ENCODE data around the gene NTM. TPM values are rescaled to one million over a fixed set of nuclear protein-coding genes. Genes with fewer than 3 reads are reported as not detected.
"Not testable (repeated sequence)": the region's sequence is repeated elsewhere in the genome, so short reads cannot be mapped to it uniquely, and the experiment has no call there.

Gene NTM
- total RNA-seq, 2 donors from 2014 or later = 19.1 to 44.7 TPM

- no peak overlapping the region for H3K27ac ChIP-seq
- TF ChIP-seq, protein P1, sequence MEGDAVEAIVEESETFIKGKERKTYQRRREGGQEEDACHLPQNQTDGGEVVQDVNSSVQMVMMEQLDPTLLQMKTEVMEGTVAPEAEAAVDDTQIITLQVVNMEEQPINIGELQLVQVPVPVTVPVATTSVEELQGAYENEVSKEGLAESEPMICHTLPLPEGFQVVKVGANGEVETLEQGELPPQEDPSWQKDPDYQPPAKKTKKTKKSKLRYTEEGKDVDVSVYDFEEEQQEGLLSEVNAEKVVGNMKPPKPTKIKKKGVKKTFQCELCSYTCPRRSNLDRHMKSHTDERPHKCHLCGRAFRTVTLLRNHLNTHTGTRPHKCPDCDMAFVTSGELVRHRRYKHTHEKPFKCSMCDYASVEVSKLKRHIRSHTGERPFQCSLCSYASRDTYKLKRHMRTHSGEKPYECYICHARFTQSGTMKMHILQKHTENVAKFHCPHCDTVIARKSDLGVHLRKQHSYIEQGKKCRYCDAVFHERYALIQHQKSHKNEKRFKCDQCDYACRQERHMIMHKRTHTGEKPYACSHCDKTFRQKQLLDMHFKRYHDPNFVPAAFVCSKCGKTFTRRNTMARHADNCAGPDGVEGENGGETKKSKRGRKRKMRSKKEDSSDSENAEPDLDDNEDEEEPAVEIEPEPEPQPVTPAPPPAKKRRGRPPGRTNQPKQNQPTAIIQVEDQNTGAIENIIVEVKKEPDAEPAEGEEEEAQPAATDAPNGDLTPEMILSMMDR (IDR thresholded peaks at IDR 0.05) = no peak
Observed at GRCh38 chr11:131486100-131486499, 115.7 kb downstream of the NTM start.

DNA sequence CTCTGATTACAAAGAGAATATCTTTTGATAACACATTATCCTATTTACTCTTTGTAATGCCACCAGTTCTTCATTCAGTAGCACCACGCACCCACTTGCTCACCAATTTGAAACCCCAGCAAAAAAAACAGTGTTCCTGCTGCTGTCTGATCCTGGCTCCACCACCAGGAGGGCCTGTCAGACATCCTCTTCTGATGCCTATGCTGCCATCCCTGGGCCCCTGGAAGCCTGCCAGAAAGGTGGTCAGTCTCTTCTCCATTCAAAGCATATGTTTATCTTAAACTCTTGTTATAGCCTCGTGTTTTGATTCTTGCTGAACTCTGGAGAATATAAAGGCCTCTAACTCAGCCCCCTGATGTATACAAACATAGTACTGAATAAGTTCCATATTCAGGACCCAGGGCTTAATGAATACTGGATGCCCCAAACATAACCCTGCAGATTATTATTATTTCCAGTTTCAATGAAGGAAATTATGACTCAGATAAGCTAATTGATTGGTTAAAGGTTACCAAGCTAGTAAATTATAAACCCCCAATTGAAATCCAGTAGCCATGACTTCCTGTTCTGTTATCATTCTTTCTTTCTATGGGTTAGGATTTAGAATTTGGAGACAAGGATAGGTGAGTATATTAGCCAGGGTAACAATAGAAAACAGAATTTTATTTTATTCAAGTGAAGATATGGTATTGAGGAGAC is 116.7 kb downstream of the NTM start:
- no peaks in the 10 kb centered on the region for H3K4me1 ChIP-seq
- no peak overlapping the region for H3K4me3 ChIP-seq
- TF ChIP-seq, protein P1 (IDR thresholded peaks at IDR 0.05) = no peak
- H3K9me3 ChIP-seq = no peaks in the 10 kb centered on the region
- no peak for DNase-seq (ENCODE audit: low spot score)
- H3K36me3 ChIP-seq = no peaks in the 10 kb centered on the region
- no peak overlapping the region for H3K27ac ChIP-seq
- H3K27me3 ChIP-seq = no peaks in the 10 kb centered on the region

More at GRCh38 chr11:131486100-131486499, 115.7 kb downstream of the NTM start:
- DNase-seq (ENCODE audit: low spot score) = no peak
- no peaks in the 10 kb centered on the region for H3K4me1 ChIP-seq
- no peak overlapping the region for H3K4me3 ChIP-seq
- H3K36me3 ChIP-seq = no peaks in the 10 kb centered on the region
- no peaks in the 10 kb centered on the region for H3K27me3 ChIP-seq
- no peaks in the 10 kb centered on the region for H3K9me3 ChIP-seq

- H3K36me3 ChIP-seq = no peaks in the 10 kb centered on the region
- no peak overlapping the region for H3K27ac ChIP-seq
- H3K4me1 ChIP-seq = no peaks in the 10 kb centered on the region
- DNase-seq (ENCODE audit: low spot score) = no peak
- TF ChIP-seq, protein P1 (IDR thresholded peaks at IDR 0.05) = no peak
- H3K4me3 ChIP-seq = no peak overlapping the region
- H3K27me3 ChIP-seq = no peaks in the 10 kb centered on the region
- H3K9me3 ChIP-seq = no peaks in the 10 kb centered on the region
Observed at GRCh38 chr11:131488238-131488637, 117.8 kb downstream of the NTM start.

GRCh38 chr11:131491503-131491902 is 121.1 kb downstream of the NTM start:
- no peaks in the 10 kb centered on the region for H3K36me3 ChIP-seq
- no peak overlapping the region for H3K4me3 ChIP-seq
- H3K27ac ChIP-seq = no peak overlapping the region
- H3K27me3 ChIP-seq = no peaks in the 10 kb centered on the region
- H3K4me1 ChIP-seq = peaks cover 0 to 8% of the 10 kb centered on the region in 2 donors
- TF ChIP-seq, protein P1 (IDR thresholded peaks at IDR 0.05) = no peak
- DNase-seq (ENCODE audit: low spot score) = no peak
- no peaks in the 10 kb centered on the region for H3K9me3 ChIP-seq

- DNase-seq (ENCODE audit: low spot score) = no peak
- H3K4me3 ChIP-seq = no peak overlapping the region
- no peaks in the 10 kb centered on the region for H3K27me3 ChIP-seq
- no peaks in the 10 kb centered on the region for H3K36me3 ChIP-seq
- no peaks in the 10 kb centered on the region for H3K9me3 ChIP-seq
- peaks cover 0 to 8% of the 10 kb centered on the region in 2 donors for H3K4me1 ChIP-seq
- TF ChIP-seq, protein P1 (IDR thresholded peaks at IDR 0.05) = no peak
- H3K27ac ChIP-seq = no peak overlapping the region
Observed at GRCh38 chr11:131495423-131495822, 125.0 kb downstream of the NTM start.

DNA sequence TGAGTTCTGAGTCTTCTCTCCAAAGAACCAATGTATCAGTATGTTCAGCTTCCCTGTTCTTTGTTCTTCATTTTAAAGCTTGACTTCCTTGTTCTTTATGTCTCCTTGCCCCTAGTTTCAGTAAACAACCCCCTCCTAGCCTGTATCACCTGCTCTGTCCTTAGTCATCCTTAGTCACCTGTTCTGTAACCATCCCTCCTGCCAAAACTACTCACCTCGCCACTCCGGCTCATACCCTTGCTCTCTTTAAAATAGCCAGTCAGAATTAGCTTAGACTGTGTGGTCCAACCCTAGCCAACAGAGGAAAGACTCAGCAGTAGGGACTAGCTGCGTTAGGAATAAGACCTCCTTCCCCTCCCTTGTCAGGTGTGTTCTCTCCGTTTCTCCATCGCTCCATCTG is 127.3 kb downstream of the NTM start:
- DNase-seq (ENCODE audit: low spot score); H3K36me3 ChIP-seq; H3K27me3 ChIP-seq; H3K4me3 ChIP-seq; H3K9me3 ChIP-seq; H3K27ac ChIP-seq; H3K4me1 ChIP-seq: not testable (repeated sequence)
